Activated naive CD4-positive, alpha-beta T cell treated with anti-CD3 and anti-CD28 coated beads, Interleukin-2, amount 10 ng/mL, durations not matched to agents 7 days and 5 days (primary cell): ENCODE data around the gene UPF3B.

Experiments
- CTCF ChIA-PET: fragments of 350-600 bp; sonication (Branson Sonifier 250); formaldehyde crosslinking; loops from one replicate; lab custom pipeline; 2021; ENCODE audit warnings: antibody characterized with exemption; lab: Charles Lee
- DNase-seq: peaks from one replicate; pipeline ENCODE4 v3.0.0-alpha.2; 2020
- H3K27ac Mint-ChIP-seq: one replicate; pipeline ENCODE4 v1.8.0; 2021; ENCODE audit warnings: mild to moderate bottlenecking, moderate library complexity, mixed read lengths
- H3K27me3 Mint-ChIP-seq: one replicate; pipeline ENCODE4 v1.8.0; 2021; ENCODE audit warnings: mild to moderate bottlenecking, mixed read lengths
- H3K36me3 Mint-ChIP-seq: one replicate; pipeline ENCODE4 v1.8.0; 2021; ENCODE audit warnings: mixed read lengths
- H3K4me1 Mint-ChIP-seq: one replicate; pipeline ENCODE4 v1.8.0; 2021; ENCODE audit warnings: mixed read lengths
- H3K4me3 Mint-ChIP-seq: one replicate; pipeline ENCODE4 v1.8.0; 2021; ENCODE audit warnings: mild to moderate bottlenecking, moderate library complexity, mixed read lengths
- H3K9me3 Mint-ChIP-seq: one replicate; pipeline ENCODE4 v1.8.0; 2021; ENCODE audit warnings: mixed read lengths

UPF3B gene

DNA sequence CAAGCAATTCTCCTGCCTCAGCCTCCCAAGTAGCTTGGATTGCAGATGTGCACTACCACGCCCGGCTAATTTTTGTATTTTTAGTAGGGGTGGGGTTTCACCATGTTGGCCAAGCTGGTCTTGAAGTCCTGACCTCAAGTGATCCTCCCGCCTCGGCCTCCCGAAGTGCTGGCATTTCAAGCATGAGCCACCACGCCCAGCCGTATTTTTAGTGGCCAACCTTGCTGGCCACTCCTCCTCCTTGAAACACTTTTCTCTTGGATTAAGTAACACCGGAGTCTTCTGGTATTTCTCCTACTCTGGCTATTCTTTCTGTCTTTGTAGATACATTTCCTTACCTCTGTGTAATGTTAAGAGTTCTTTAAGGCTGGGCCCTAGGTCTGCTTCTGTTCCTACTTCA lies 50.2 kb downstream of the UPF3B start:
- Mint-ChIP-seq H3K4me1 (no peaks in the 10 kb centered on the region), H3K27ac (no peak overlapping the region), H3K9me3 (no peaks in the 10 kb centered on the region), H3K27me3 (peaks cover 4% of the 10 kb centered on the region), H3K4me3 (no peak overlapping the region), H3K36me3 (no peaks in the 10 kb centered on the region)
- no peak for DNase-seq
- CTCF ChIA-PET = no interaction called here

DNA sequence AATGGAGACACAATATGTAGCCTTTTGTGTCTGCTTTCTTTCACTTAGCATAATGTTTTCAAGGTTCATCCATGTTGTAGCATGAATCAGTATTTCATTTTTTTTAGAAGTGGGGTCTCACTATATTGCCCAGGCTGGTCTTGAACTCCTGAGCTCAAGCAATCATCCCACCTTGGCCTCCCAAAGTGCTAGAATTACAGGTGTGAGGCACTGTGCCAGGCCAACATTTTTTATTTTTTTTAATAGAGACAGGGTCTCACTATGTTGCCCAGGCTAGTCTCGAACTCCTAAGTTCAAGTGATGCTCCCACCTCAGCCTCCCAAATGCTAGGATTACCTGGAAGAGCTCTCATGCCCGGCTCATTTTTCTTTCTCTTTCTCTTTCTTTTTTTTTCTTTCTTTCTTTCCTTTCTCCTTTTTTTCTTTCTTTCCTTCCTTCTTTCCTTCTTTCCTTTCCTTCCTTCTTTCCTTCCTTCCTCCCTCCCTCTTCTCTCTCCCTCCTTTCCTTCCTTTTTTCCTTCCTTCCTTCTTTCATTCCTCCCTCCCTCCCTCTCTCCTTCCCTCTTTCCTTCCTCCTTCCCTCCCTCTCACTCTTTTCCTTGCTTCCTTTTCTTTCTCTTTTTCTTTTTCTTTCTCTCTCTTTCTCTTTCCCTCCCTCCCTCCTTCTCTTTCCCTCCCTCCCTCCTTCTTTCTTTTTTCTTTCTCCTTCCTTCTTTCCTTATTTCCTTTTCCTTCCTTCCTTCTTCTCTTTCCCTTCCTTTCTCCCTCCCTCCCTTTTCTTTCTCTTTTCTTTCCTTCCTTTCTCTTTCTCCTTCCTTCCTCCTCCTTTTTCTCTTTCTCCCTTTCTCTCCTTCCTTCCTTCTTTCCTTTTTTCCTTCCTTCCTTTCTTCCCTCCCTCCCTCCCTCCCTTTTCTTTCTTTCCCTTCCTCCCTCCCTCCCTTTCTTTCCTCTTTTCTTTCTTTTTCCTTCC lies 51.2 kb downstream of the UPF3B start:
- no peak overlapping the region for H3K27ac Mint-ChIP-seq
- H3K4me3 Mint-ChIP-seq = no peak overlapping the region
- H3K27me3 Mint-ChIP-seq = peaks cover 4% of the 10 kb centered on the region
- no peaks in the 10 kb centered on the region for H3K36me3 Mint-ChIP-seq
- no peaks in the 10 kb centered on the region for H3K9me3 Mint-ChIP-seq
- CTCF ChIA-PET = no interaction called here
- DNase-seq = no peak
- H3K4me1 Mint-ChIP-seq = no peaks in the 10 kb centered on the region

DNA sequence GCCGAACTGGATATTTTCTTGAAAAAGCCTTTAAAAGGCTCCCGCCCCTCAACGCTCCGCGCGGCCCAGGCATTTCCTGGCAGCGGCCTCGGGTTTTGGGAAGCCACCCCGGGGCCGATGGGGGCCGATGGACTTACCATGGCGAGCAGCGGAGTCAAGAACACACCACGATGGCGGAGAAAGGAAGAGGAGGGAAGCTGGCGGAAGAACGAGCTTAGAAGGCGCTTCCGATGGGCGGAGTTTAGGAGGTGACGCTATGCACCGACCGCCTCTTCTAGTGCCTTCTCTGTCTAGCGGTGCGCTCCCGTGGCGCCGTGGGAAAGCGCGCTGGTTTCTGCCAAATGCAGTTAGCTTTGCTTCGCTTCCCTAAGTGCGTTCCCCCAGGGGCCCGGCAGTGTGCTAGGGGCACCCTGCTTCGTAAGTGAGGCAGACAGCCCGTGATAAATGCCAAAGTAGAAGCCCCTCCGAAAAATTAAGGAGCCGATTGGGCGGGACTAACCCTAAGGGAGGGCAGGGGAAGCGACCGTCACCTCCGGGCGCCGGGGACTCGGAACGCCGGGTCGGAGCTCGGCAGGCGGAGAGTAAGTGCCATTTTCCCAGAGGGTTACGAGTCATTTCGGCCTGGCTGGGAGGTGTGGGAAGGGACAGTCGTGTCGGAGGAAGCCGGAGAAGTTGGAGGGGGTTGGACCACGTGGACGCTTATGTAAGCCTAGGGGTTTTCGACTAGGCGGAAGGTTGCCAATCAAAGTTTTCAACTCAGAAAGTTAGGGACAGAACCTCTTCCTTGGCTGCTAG lies 61.1 kb downstream of the UPF3B start, which contains the start of gene RPL39:
TSS of gene RPL39 (minus strand) at position 194 of the 795 bp plus-strand sequence. CDS start at position 140, 54 bp downstream.
- H3K36me3 Mint-ChIP-seq = peaks cover 17% of the 10 kb centered on the region
- DNase-seq = peak; percentile 88
- H3K4me3 Mint-ChIP-seq = peak within 1 kb of the TSS; percentile 94
- H3K9me3 Mint-ChIP-seq = no peaks in the 10 kb centered on the region
- H3K27me3 Mint-ChIP-seq = no peaks in the 10 kb centered on the region
- H3K4me1 Mint-ChIP-seq = peaks cover 30% of the 10 kb centered on the region
- CTCF ChIA-PET = interaction anchor here (0.7 to 1.7 kb wide), 11 partner anchors 30 to 107 kb away, joined by 3 to 8 read pairs (median 4); partner anchors contain the start of gene SOWAHD
- peak within 1 kb of the TSS; percentile 99 for H3K27ac Mint-ChIP-seq

GRCh38 chrX:119790977-119791436 lies 61.8 kb downstream of the UPF3B start:
- CTCF ChIA-PET = interaction anchor here (0.8 to 1.6 kb wide), 9 partner anchors 31 to 97 kb away, joined by 3 to 8 read pairs (median 4); partner anchors contain the start of gene SOWAHD
- H3K9me3 Mint-ChIP-seq = no peaks in the 10 kb centered on the region
- H3K4me1 Mint-ChIP-seq = peaks cover 30% of the 10 kb centered on the region
- peak overlapping the region; percentile 94 for H3K4me3 Mint-ChIP-seq
- peak; percentile 57 for DNase-seq
- no peaks in the 10 kb centered on the region for H3K27me3 Mint-ChIP-seq
- H3K27ac Mint-ChIP-seq = peak overlapping the region; percentile 99
- peaks cover 17% of the 10 kb centered on the region for H3K36me3 Mint-ChIP-seq

GRCh38 chrX:119784747-119785446 lies 67.9 kb downstream of the UPF3B start:
- CTCF ChIA-PET = interaction anchor here (0.6 to 1.9 kb wide), 7 partner anchors 23 to 324 kb away, joined by 3 to 13 read pairs (median 3); partner anchors contain the start of gene SOWAHD
- H3K9me3 Mint-ChIP-seq = no peaks in the 10 kb centered on the region
- DNase-seq = peak; percentile 66
- H3K27me3 Mint-ChIP-seq = no peaks in the 10 kb centered on the region
- H3K36me3 Mint-ChIP-seq = peaks cover 27% of the 10 kb centered on the region
- peaks cover 33% of the 10 kb centered on the region for H3K4me1 Mint-ChIP-seq
- no peak overlapping the region for H3K27ac Mint-ChIP-seq
- no peak overlapping the region for H3K4me3 Mint-ChIP-seq
